A673 (cell line): ENCODE data around the gene SLC10A3.

Experiments used
- CTCF ChIP-seq: fragments of 300-800, 200-600 bp; sonication (generic); conservative IDR thresholded peaks from 2 replicates; pipeline ENCODE4 v1.5.1; 2017; ENCODE audit warnings: low read depth, mild to moderate bottlenecking, antibody characterized with exemption, low read length, moderate library complexity, mixed read lengths
- EZH2 ChIP-seq: fragments of 200-600 bp; sonication (generic); IDR thresholded peaks from 2 replicates; pipeline ENCODE4 v1.6.1; 2017; ENCODE audit warnings: borderline replicate concordance, low read depth, mild to moderate bottlenecking, mixed read lengths, antibody characterized with exemption, low read length; ENCODE audit not compliant: poor library complexity, severe bottlenecking

GRCh38 chrX:154465601-154466000 lies 24.8 kb downstream of the SLC10A3 start:
- TF ChIP-seq CTCF (no peak), EZH2 (no peak)
